ENCODE data around the gene TERT. TPM values are rescaled to one million over a fixed set of nuclear protein-coding genes. Genes with fewer than 3 reads are reported as not detected.
"Not testable (repeated sequence)": the region's sequence is repeated elsewhere in the genome, so short reads cannot be mapped to it uniquely, and the experiment has no call there.

TERT gene
- total RNA-seq, 3 donors from 2014 or later = under 0.01 TPM; not detected in 2

- no peak overlapping the region for H3K27ac ChIP-seq
Measured at GRCh38 chr5:1231354-1231905, 63.4 kb downstream of the TERT start.

DNA sequence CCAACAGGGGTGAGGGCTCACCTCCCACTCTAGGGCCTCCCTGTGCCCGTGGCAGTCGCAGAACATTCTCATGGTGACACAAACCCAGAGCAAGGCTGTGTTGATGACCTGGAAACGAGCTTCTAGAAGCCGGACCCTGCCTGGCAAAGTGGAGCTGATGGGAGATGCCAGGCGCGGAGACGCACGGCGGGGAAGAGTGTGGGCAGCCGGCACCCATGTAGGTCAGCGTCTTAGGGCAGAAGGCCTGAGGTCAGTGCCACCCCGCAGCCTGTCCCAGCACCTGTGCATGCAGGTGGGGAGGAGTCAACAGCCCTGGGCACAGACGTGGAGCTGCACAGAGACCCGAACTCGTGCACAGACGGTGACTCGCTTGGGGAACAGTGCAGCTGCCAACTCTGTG, 64.3 kb downstream of the TERT start:
- H3K27ac ChIP-seq = no peak overlapping the region
- H3K9me3 ChIP-seq = peaks cover 13 to 14% of the 10 kb centered on the region in 2 donors
- DNase-seq (ENCODE audit: low spot score in 2 of 2) = no peak
- peaks cover 0 to 66% of the 10 kb centered on the region in 2 donors for H3K27me3 ChIP-seq
- H3K36me3 ChIP-seq = no peaks in the 10 kb centered on the region
- TF ChIP-seq, protein P1, sequence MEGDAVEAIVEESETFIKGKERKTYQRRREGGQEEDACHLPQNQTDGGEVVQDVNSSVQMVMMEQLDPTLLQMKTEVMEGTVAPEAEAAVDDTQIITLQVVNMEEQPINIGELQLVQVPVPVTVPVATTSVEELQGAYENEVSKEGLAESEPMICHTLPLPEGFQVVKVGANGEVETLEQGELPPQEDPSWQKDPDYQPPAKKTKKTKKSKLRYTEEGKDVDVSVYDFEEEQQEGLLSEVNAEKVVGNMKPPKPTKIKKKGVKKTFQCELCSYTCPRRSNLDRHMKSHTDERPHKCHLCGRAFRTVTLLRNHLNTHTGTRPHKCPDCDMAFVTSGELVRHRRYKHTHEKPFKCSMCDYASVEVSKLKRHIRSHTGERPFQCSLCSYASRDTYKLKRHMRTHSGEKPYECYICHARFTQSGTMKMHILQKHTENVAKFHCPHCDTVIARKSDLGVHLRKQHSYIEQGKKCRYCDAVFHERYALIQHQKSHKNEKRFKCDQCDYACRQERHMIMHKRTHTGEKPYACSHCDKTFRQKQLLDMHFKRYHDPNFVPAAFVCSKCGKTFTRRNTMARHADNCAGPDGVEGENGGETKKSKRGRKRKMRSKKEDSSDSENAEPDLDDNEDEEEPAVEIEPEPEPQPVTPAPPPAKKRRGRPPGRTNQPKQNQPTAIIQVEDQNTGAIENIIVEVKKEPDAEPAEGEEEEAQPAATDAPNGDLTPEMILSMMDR (IDR thresholded peaks at IDR 0.05) = no peak
- no peak for TF ChIP-seq POLR2A (IDR thresholded peaks at IDR 0.05)
- no peak overlapping the region for H3K4me3 ChIP-seq
- intact Hi-C loops (cut with DNase I; ENCODE audit: low total_unique reads) = no loop called here
- no peaks in the 10 kb centered on the region for H3K4me1 ChIP-seq

More at GRCh38 chr5:1231354-1231905, 63.4 kb downstream of the TERT start:
- Histone ChIP-seq H3K9me3 (peaks cover 18 to 23% of the 10 kb centered on the region in 2 donors), H3K36me3 (no peaks in the 10 kb centered on the region), H3K27me3 (peaks cover 0 to 57% of the 10 kb centered on the region in 2 donors), H3K4me3 (no peak overlapping the region), H3K4me1 (no peaks in the 10 kb centered on the region)
- intact Hi-C loops (cut with DNase I; ENCODE audit: low total_unique reads) = no loop called here
- no peak for DNase-seq (ENCODE audit: low spot score in 2 of 2)
- TF ChIP-seq POLR2A (IDR thresholded peaks at IDR 0.05) = no peak
- TF ChIP-seq, protein P1 (IDR thresholded peaks at IDR 0.05) = no peak
- no peak for TF ChIP-seq POLR2AphosphoS5 (IDR thresholded peaks at IDR 0.05)

- intact Hi-C loops (cut with DNase I; ENCODE audit: low total_unique reads) = no loop called here
- peaks cover 0 to 70% of the 10 kb centered on the region in 2 donors for H3K27me3 ChIP-seq
- TF ChIP-seq POLR2AphosphoS5 (IDR thresholded peaks at IDR 0.05) = no peak
- TF ChIP-seq, protein P1 (IDR thresholded peaks at IDR 0.05) = no peak
- no peak for TF ChIP-seq POLR2A (IDR thresholded peaks at IDR 0.05)
Measured at GRCh38 chr5:1229822-1230221, 65.0 kb downstream of the TERT start.

DNA sequence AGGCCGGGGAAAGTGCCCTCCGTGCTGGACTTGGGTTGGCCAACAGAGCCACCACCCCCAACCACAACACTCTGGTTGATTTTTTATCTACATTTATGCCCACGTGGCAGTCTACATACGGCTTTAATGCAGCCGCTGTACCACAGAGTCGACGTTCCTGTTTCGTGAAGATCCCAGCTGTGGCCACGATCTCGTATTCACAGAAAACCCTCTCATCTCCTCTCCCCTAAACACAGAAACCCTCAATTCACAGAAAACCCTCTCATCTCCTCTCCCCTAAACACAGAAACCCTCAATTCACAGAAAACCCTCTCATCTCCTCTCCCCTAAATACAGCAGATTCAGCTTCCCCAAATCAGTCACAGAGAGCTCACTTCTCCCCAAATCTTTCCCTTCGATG, 65.8 kb downstream of the TERT start:
- intact Hi-C loops (cut with DNase I; ENCODE audit: low total_unique reads); H3K9me3 ChIP-seq; H3K36me3 ChIP-seq; H3K4me3 ChIP-seq; H3K27ac ChIP-seq; DNase-seq (ENCODE audit: low spot score in 2 of 2); H3K4me1 ChIP-seq: not testable (repeated sequence)
- peaks cover 0 to 71% of the 10 kb centered on the region in 2 donors for H3K27me3 ChIP-seq

More at GRCh38 chr5:1229822-1230221, 65.0 kb downstream of the TERT start:
- no peak for DNase-seq (ENCODE audit: low spot score in 2 of 2)
- Histone ChIP-seq H3K9me3 (peaks cover 7 to 8% of the 10 kb centered on the region in 2 donors), H3K27ac (no peak overlapping the region), H3K4me1 (no peaks in the 10 kb centered on the region), H3K4me3 (no peak overlapping the region), H3K36me3 (no peaks in the 10 kb centered on the region)

DNA sequence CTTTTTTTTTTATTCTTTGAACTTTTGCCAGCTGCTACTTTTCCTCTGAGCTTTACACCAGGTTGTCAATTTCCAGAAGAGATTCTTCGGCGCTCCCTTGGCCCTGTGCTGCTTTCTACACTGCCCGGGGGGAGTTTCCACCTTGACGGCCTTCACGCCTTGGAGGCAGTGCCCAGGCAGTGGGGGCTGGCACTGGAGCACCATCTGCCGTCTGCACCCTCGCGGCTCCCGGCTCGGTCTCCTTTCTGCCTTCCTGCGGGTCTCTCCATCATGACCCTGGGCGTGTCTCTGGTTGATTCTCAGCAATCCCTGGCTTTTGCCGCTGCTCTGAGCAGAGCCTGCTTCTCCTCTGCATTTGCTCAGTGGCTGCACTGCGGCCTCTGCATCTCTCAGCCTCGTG, 66.7 kb downstream of the TERT start:
- no peaks in the 10 kb centered on the region for H3K4me1 ChIP-seq
- no peak overlapping the region for H3K4me3 ChIP-seq
- no peak for DNase-seq (ENCODE audit: low spot score in 2 of 2)
- peaks cover 0 to 72% of the 10 kb centered on the region in 2 donors for H3K27me3 ChIP-seq
- H3K9me3 ChIP-seq = peaks cover 0 to 3% of the 10 kb centered on the region in 2 donors
- no peaks in the 10 kb centered on the region for H3K36me3 ChIP-seq
- intact Hi-C loops (cut with DNase I; ENCODE audit: low total_unique reads) = no loop called here
- TF ChIP-seq POLR2A (IDR thresholded peaks at IDR 0.05) = no peak
- TF ChIP-seq POLR2AphosphoS5 (IDR thresholded peaks at IDR 0.05) = no peak
- TF ChIP-seq, protein P1 (IDR thresholded peaks at IDR 0.05) = no peak
- H3K27ac ChIP-seq = no peak overlapping the region

All from breast epithelium (tissue), 4 donors.